ENCODE data around the gene KATNA1.
A peak's percentile ranks its signal among the peaks of the same experiment; 100 is the strongest.

Gene KATNA1

DNA sequence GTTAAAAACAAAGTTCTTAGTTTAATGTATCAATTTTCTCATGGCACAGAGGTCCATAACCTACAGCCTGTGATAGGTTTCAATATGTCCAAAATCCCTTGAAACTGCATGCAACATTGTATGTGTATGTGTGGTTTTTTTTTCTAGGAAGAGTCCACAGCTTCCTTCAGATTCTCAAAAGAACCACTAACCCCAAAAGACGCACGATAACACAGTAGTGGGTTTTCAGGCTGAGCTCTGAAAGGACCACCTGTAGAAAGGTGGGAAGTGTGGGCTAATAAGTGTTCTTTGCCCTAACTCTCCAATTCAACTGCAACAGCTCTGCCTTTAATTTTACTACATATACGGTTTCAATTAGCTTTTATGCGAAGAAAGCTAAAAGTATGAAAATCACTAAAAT lies 11.5 kb upstream of the KATNA1 start:
- Histone ChIP-seq H3K27me3 (replicated peaks; ENCODE audit: control insufficient read depth, insufficient read depth, low read length) (no peaks in the 10 kb centered on the region), H3K9me3 (ENCODE audit: control insufficient read depth, low read length) (no peaks in the 10 kb centered on the region), H3K4me3 (ENCODE audit: low read length) (no peak overlapping the region), H3K9ac (ENCODE audit: low read length) (no peak overlapping the region), H3K4me1 (ENCODE audit: control insufficient read depth, insufficient read depth, low read length) (no peaks in the 10 kb centered on the region), H3K36me3 (ENCODE audit: control insufficient read depth, insufficient read depth, low read length, severe bottlenecking) (peaks cover 64% of the 10 kb centered on the region)
- no peak for DNase-seq (ENCODE audit: low read depth)

DNA sequence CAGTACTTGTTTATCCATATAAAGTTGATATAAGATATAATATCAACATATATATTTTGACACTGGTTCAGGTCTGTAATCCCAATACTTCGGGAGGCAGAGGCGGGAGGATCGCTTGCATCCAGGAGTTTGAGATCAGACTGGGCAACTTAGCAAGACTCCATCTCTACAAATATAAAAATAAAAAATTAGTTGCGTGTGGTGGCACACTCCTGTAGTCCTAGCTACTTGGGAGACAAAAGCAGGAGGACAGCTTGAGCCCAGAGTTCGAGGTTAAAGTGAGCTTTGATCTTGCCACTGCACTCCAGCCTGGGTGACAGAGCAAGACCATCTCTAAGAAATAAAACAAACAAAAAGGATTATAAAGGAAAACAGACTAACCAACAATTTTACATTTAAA lies 8.9 kb upstream of the KATNA1 start:
- DNase-seq (ENCODE audit: low read depth) = no peak
- Histone ChIP-seq H3K36me3 (ENCODE audit: control insufficient read depth, insufficient read depth, low read length, severe bottlenecking) (peaks cover 44% of the 10 kb centered on the region), H3K9me3 (ENCODE audit: control insufficient read depth, low read length) (no peaks in the 10 kb centered on the region), H3K4me3 (ENCODE audit: low read length) (no peak overlapping the region), H3K9ac (ENCODE audit: low read length) (no peak overlapping the region), H3K4me1 (ENCODE audit: control insufficient read depth, insufficient read depth, low read length) (no peaks in the 10 kb centered on the region), H3K27me3 (replicated peaks; ENCODE audit: control insufficient read depth, insufficient read depth, low read length) (no peaks in the 10 kb centered on the region)

GRCh38 chr6:149651056-149651455 lies 2.5 kb upstream of the KATNA1 start:
- H3K9me3 ChIP-seq (ENCODE audit: control insufficient read depth, low read length) = no peaks in the 10 kb centered on the region
- peaks cover 3% of the 10 kb centered on the region for H3K36me3 ChIP-seq (ENCODE audit: control insufficient read depth, insufficient read depth, low read length, severe bottlenecking)
- no peak overlapping the region for H3K9ac ChIP-seq (ENCODE audit: low read length)
- H3K4me3 ChIP-seq (ENCODE audit: low read length) = no peak overlapping the region
- H3K27me3 ChIP-seq (replicated peaks; ENCODE audit: control insufficient read depth, insufficient read depth, low read length) = no peaks in the 10 kb centered on the region
- no peak for DNase-seq (ENCODE audit: low read depth)
- H3K4me1 ChIP-seq (ENCODE audit: control insufficient read depth, insufficient read depth, low read length) = peaks cover 13% of the 10 kb centered on the region

GRCh38 chr6:149646599-149646998 lies 1.9 kb downstream of the KATNA1 start:
- Histone ChIP-seq H3K4me3 (ENCODE audit: low read length) (peak overlapping the region; percentile 98), H3K9me3 (ENCODE audit: control insufficient read depth, low read length) (no peaks in the 10 kb centered on the region), H3K27me3 (replicated peaks; ENCODE audit: control insufficient read depth, insufficient read depth, low read length) (no peaks in the 10 kb centered on the region), H3K9ac (ENCODE audit: low read length) (peak overlapping the region; percentile 92), H3K4me1 (ENCODE audit: control insufficient read depth, insufficient read depth, low read length) (peaks cover 24% of the 10 kb centered on the region), H3K36me3 (ENCODE audit: control insufficient read depth, insufficient read depth, low read length, severe bottlenecking) (no peaks in the 10 kb centered on the region)
- DNase-seq (ENCODE audit: low read depth) = no peak

DNA sequence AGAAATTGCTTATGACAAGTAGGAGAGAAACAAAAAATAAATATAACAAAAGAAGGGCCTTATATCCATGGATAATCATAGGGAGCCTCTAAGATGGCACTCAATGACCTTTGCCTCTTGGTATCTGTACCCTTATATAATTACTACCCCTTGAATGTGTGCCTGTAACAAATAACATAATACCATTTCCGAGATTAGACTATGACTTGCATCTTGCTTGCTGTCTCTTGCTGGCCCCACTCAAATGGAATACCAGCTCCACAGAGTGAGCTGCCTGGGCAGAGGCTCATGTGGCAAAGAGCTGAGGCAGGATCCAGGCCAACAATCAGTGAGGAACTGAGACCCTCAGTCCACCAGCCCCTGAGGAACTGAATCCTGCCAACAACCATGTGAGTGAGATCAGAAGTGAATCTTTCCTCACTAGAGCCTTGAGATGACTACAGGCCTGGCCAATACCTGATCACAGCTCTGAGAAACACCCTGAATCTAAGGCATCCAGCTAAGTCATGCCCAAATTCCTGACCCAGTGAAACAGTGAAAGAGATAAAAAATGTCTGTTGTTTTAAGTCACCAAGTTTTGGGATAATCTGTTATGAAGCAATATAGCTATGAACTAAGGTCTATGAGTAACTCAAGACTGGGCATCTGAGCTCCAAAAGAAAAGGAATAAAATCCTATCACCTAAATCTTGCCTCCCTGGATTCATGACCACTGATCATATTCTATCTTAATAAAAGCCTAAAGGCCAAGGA lies 5.5 kb downstream of the KATNA1 start:
- no peak overlapping the region for H3K9ac ChIP-seq (ENCODE audit: low read length)
- peak; percentile 53 for DNase-seq (ENCODE audit: low read depth)

DNA sequence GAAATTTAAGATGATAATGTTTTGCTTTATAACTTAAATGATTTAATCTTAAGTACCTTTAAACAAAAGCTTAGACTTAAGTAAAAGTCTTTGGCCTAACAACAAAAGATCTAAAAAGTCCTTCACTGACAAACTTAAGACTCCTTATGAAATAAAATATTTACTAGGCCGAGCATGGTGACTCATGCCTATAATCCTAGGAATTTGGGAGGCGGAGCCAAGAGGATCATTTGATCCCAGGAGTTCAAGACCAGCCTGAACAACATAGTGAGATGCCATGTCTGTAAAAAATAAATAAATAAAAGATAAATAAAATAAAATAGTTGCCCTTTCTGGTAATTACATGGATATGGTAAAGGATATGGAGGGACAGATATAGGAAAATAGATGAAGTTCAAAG lies 12.4 kb downstream of the KATNA1 start:
- peak; percentile 64 for DNase-seq (ENCODE audit: low read depth)

More for the DNA sequence above, 5.5 kb downstream of the KATNA1 start:
- Histone ChIP-seq H3K36me3 (ENCODE audit: control insufficient read depth, insufficient read depth, low read length, severe bottlenecking) (no peaks in the 10 kb centered on the region), H3K4me3 (ENCODE audit: low read length) (no peak overlapping the region), H3K9me3 (ENCODE audit: control insufficient read depth, low read length) (no peaks in the 10 kb centered on the region), H3K27me3 (replicated peaks; ENCODE audit: control insufficient read depth, insufficient read depth, low read length) (no peaks in the 10 kb centered on the region), H3K4me1 (ENCODE audit: control insufficient read depth, insufficient read depth, low read length) (peaks cover 24% of the 10 kb centered on the region)

GRCh38 chr6:149634315-149634714 lies 14.2 kb downstream of the KATNA1 start:
- Histone ChIP-seq H3K36me3 (ENCODE audit: control insufficient read depth, insufficient read depth, low read length, severe bottlenecking) (peaks cover 16% of the 10 kb centered on the region), H3K27me3 (replicated peaks; ENCODE audit: control insufficient read depth, insufficient read depth, low read length) (no peaks in the 10 kb centered on the region), H3K9me3 (ENCODE audit: control insufficient read depth, low read length) (no peaks in the 10 kb centered on the region), H3K4me3 (ENCODE audit: low read length) (no peak overlapping the region), H3K4me1 (ENCODE audit: control insufficient read depth, insufficient read depth, low read length) (no peaks in the 10 kb centered on the region), H3K9ac (ENCODE audit: low read length) (no peak overlapping the region)
- DNase-seq (ENCODE audit: low read depth) = no peak

More for the DNA sequence above, 12.4 kb downstream of the KATNA1 start:
- Histone ChIP-seq H3K9ac (ENCODE audit: low read length) (no peak overlapping the region), H3K27me3 (replicated peaks; ENCODE audit: control insufficient read depth, insufficient read depth, low read length) (no peaks in the 10 kb centered on the region), H3K4me3 (ENCODE audit: low read length) (no peak overlapping the region), H3K4me1 (ENCODE audit: control insufficient read depth, insufficient read depth, low read length) (no peaks in the 10 kb centered on the region), H3K36me3 (ENCODE audit: control insufficient read depth, insufficient read depth, low read length, severe bottlenecking) (peaks cover 7% of the 10 kb centered on the region), H3K9me3 (ENCODE audit: control insufficient read depth, low read length) (no peaks in the 10 kb centered on the region)

- peaks cover 26% of the 10 kb centered on the region for H3K36me3 ChIP-seq (ENCODE audit: control insufficient read depth, insufficient read depth, low read length, severe bottlenecking)
- no peaks in the 10 kb centered on the region for H3K9me3 ChIP-seq (ENCODE audit: control insufficient read depth, low read length)
- no peak overlapping the region for H3K9ac ChIP-seq (ENCODE audit: low read length)
- no peak overlapping the region for H3K4me3 ChIP-seq (ENCODE audit: low read length)
- no peak for DNase-seq (ENCODE audit: low read depth)
- H3K4me1 ChIP-seq (ENCODE audit: control insufficient read depth, insufficient read depth, low read length) = no peaks in the 10 kb centered on the region
- H3K27me3 ChIP-seq (replicated peaks; ENCODE audit: control insufficient read depth, insufficient read depth, low read length) = no peaks in the 10 kb centered on the region
These were observed 19.5 kb downstream of the KATNA1 start for GRCh38 chr6:149628875-149629510.

DNA sequence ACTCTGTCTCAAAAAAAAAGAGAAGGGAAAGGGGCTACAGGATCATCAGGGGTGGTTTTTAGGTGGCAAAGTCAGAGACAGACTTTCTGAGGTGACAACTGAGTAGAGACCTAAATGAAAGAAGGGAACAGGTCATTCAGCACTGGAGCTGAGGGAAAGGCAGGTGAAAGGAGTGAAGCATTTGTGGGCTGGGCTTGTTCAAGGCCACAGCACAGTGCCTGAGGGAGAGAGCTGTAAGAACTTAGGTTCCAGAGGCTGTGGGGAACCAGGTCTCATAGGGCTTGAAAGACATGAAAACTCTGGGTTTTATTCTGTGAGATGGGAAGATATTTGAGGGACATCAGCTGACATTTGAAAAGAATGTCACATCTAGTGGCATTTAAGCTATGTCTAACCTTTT lies 20.8 kb downstream of the KATNA1 start:
- H3K36me3 ChIP-seq (ENCODE audit: control insufficient read depth, insufficient read depth, low read length, severe bottlenecking) = peaks cover 32% of the 10 kb centered on the region
- DNase-seq (ENCODE audit: low read depth) = no peak
- H3K4me1 ChIP-seq (ENCODE audit: control insufficient read depth, insufficient read depth, low read length) = no peaks in the 10 kb centered on the region
- no peak overlapping the region for H3K9ac ChIP-seq (ENCODE audit: low read length)
- H3K4me3 ChIP-seq (ENCODE audit: low read length) = no peak overlapping the region
- H3K9me3 ChIP-seq (ENCODE audit: control insufficient read depth, low read length) = no peaks in the 10 kb centered on the region
- no peaks in the 10 kb centered on the region for H3K27me3 ChIP-seq (replicated peaks; ENCODE audit: control insufficient read depth, insufficient read depth, low read length)

GRCh38 chr6:149615805-149616204 lies 32.7 kb downstream of the KATNA1 start:
- no peaks in the 10 kb centered on the region for H3K9me3 ChIP-seq (ENCODE audit: control insufficient read depth, low read length)
- H3K9ac ChIP-seq (ENCODE audit: low read length) = no peak overlapping the region
- H3K27me3 ChIP-seq (replicated peaks; ENCODE audit: control insufficient read depth, insufficient read depth, low read length) = no peaks in the 10 kb centered on the region
- H3K36me3 ChIP-seq (ENCODE audit: control insufficient read depth, insufficient read depth, low read length, severe bottlenecking) = peaks cover 29% of the 10 kb centered on the region
- no peaks in the 10 kb centered on the region for H3K4me1 ChIP-seq (ENCODE audit: control insufficient read depth, insufficient read depth, low read length)
- no peak for DNase-seq (ENCODE audit: low read depth)
- H3K4me3 ChIP-seq (ENCODE audit: low read length) = no peak overlapping the region

DNA sequence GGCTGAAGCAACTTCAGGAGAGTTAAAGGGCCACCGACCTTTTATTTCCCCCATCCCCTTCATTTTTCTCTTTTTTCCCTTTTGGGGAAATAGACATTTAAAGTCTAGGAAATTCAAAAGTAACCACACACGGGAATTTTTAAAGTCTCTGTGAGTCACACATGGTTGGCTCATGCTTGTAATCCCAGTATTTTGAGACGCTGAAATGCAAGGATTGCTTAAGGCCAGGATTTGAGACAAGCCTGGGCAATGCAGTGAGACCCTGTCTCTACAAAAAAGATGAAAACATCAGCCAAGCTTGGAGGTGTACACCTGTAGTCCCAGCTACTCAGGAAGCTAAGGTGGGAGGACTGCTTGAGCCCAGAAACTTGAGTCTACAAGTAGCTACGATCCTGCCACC lies 34.2 kb downstream of the KATNA1 start:
- Histone ChIP-seq H3K9me3 (ENCODE audit: control insufficient read depth, low read length) (no peaks in the 10 kb centered on the region), H3K27me3 (replicated peaks; ENCODE audit: control insufficient read depth, insufficient read depth, low read length) (no peaks in the 10 kb centered on the region), H3K9ac (ENCODE audit: low read length) (no peak overlapping the region), H3K36me3 (ENCODE audit: control insufficient read depth, insufficient read depth, low read length, severe bottlenecking) (peaks cover 18% of the 10 kb centered on the region), H3K4me1 (ENCODE audit: control insufficient read depth, insufficient read depth, low read length) (no peaks in the 10 kb centered on the region), H3K4me3 (ENCODE audit: low read length) (no peak overlapping the region)
- DNase-seq (ENCODE audit: low read depth) = peak; percentile 7

All from adipocyte (in vitro differentiated cells).